IPS-18a (cell line): Measurements from ENCODE around the gene SLC25A20.
A peak's percentile ranks its signal among the peaks of the same experiment; 100 is the strongest.
"Not testable (repeated sequence)": the region's sequence is repeated elsewhere in the genome, so short reads cannot be mapped to it uniquely, and the experiment has no call there.

Experiments
- H3K27ac ChIP-seq: one replicate; pipeline ENCODE4 v1.5.1; 2013; ENCODE audit warnings: low read length
- H3K27me3 ChIP-seq: one replicate; pipeline ENCODE4 v1.6.1; 2013; ENCODE audit warnings: mild to moderate bottlenecking, low read length; ENCODE audit not compliant: control insufficient read depth, insufficient read depth
- H3K36me3 ChIP-seq: one replicate; pipeline ENCODE4 v1.6.1; 2013; ENCODE audit warnings: low read depth, low read length; ENCODE audit not compliant: control insufficient read depth
- H3K4me1 ChIP-seq: one replicate; pipeline ENCODE4 v1.6.1; 2013; ENCODE audit warnings: low read depth, low read length; ENCODE audit not compliant: control insufficient read depth
- H3K4me3 ChIP-seq: one replicate; pipeline ENCODE4 v1.5.1; 2013; ENCODE audit warnings: low read length
- H3K9ac ChIP-seq: one replicate; pipeline ENCODE4 v1.6.1; 2013; ENCODE audit warnings: mild to moderate bottlenecking, low read length, moderate library complexity
- H3K9me3 ChIP-seq: one replicate; pipeline ENCODE4 v1.6.1; 2013; ENCODE audit warnings: low read depth, low read length; ENCODE audit not compliant: control insufficient read depth

SLC25A20 gene

GRCh38 chr3:48927928-48928327, 29.2 kb upstream of the SLC25A20 start:
- Histone ChIP-seq H3K36me3 (peaks cover 36% of the 10 kb centered on the region), H3K27ac (no peak overlapping the region), H3K9ac (no peak overlapping the region), H3K4me3 (no peak overlapping the region), H3K4me1 (no peaks in the 10 kb centered on the region), H3K9me3 (no peaks in the 10 kb centered on the region), H3K27me3 (no peaks in the 10 kb centered on the region)

GRCh38 chr3:48926425-48927392, 28.0 kb upstream of the SLC25A20 start:
- Histone ChIP-seq H3K9me3 (no peaks in the 10 kb centered on the region), H3K27ac (no peak overlapping the region), H3K36me3 (peaks cover 37% of the 10 kb centered on the region), H3K9ac (no peak overlapping the region), H3K27me3 (no peaks in the 10 kb centered on the region), H3K4me3 (no peak overlapping the region), H3K4me1 (no peaks in the 10 kb centered on the region)

- Histone ChIP-seq H3K9ac (peak overlapping the region; percentile 82), H3K36me3 (peaks cover 3% of the 10 kb centered on the region), H3K9me3 (no peaks in the 10 kb centered on the region), H3K27me3 (no peaks in the 10 kb centered on the region), H3K27ac (no peak overlapping the region), H3K4me1 (no peaks in the 10 kb centered on the region), H3K4me3 (peak overlapping the region; percentile 85)
Measured at GRCh38 chr3:48919215-48920138, 20.8 kb upstream of the SLC25A20 start.

- peak within 1 kb of the TSS; percentile 37 for H3K27ac ChIP-seq
- H3K36me3 ChIP-seq: peaks cover 3% of the 10 kb centered on the region
- H3K27me3 ChIP-seq: no peaks in the 10 kb centered on the region
- H3K9ac ChIP-seq: peak within 1 kb of the TSS; percentile 82
- peak within 1 kb of the TSS; percentile 85 for H3K4me3 ChIP-seq
- H3K4me1 ChIP-seq: no peaks in the 10 kb centered on the region
- H3K9me3 ChIP-seq: no peaks in the 10 kb centered on the region
Measured at GRCh38 chr3:48918388-48919214, 19.9 kb upstream of the SLC25A20 start, which contains the start of gene ARIH2. ARIH2 (plus strand) TSS chr3:48918842; CDS start chr3:48927559, 8,717 bp downstream.

GRCh38 chr3:48915296-48915695, 16.6 kb upstream of the SLC25A20 start:
- H3K27ac ChIP-seq: no peak overlapping the region
- no peaks in the 10 kb centered on the region for H3K4me1 ChIP-seq
- H3K9ac ChIP-seq: no peak overlapping the region
- no peaks in the 10 kb centered on the region for H3K9me3 ChIP-seq
- no peak overlapping the region for H3K4me3 ChIP-seq
- no peaks in the 10 kb centered on the region for H3K27me3 ChIP-seq
- no peaks in the 10 kb centered on the region for H3K36me3 ChIP-seq

- not testable (repeated sequence) for H3K27ac ChIP-seq, H3K27me3 ChIP-seq, H3K36me3 ChIP-seq, H3K9ac ChIP-seq, H3K9me3 ChIP-seq, H3K4me1 ChIP-seq, H3K4me3 ChIP-seq
Measured at GRCh38 chr3:48907026-48907425, 8.3 kb upstream of the SLC25A20 start.

GRCh38 chr3:48899273-48899672, 591 bp upstream of the SLC25A20 start:
- Histone ChIP-seq H3K9ac (no peak overlapping the region), H3K4me3 (peak overlapping the region; percentile 86), H3K27ac (no peak overlapping the region), H3K4me1 (peaks cover 10% of the 10 kb centered on the region), H3K27me3 (peaks cover 10% of the 10 kb centered on the region), H3K9me3 (no peaks in the 10 kb centered on the region), H3K36me3 (no peaks in the 10 kb centered on the region)

- Histone ChIP-seq H3K9me3 (no peaks in the 10 kb centered on the region), H3K27ac (no peak overlapping the region), H3K4me1 (peaks cover 10% of the 10 kb centered on the region), H3K4me3 (peak overlapping the region; percentile 86), H3K27me3 (peaks cover 10% of the 10 kb centered on the region), H3K36me3 (no peaks in the 10 kb centered on the region), H3K9ac (no peak overlapping the region)
Measured at GRCh38 chr3:48897460-48898376, 964 bp downstream of the SLC25A20 start.

- no peak overlapping the region for H3K9ac ChIP-seq
Measured at GRCh38 chr3:48896936-48897335, 1.7 kb downstream of the SLC25A20 start.

GRCh38 chr3:48894516-48894915, 4.2 kb downstream of the SLC25A20 start:
- H3K9ac ChIP-seq: no peak overlapping the region
- peaks cover 10% of the 10 kb centered on the region for H3K4me1 ChIP-seq
- H3K27me3 ChIP-seq: peaks cover 10% of the 10 kb centered on the region
- no peaks in the 10 kb centered on the region for H3K36me3 ChIP-seq
- H3K4me3 ChIP-seq: no peak overlapping the region
- H3K27ac ChIP-seq: no peak overlapping the region
- no peaks in the 10 kb centered on the region for H3K9me3 ChIP-seq

More at GRCh38 chr3:48896936-48897335, 1.7 kb downstream of the SLC25A20 start:
- no peaks in the 10 kb centered on the region for H3K9me3 ChIP-seq
- no peaks in the 10 kb centered on the region for H3K36me3 ChIP-seq
- peaks cover 10% of the 10 kb centered on the region for H3K27me3 ChIP-seq
- no peak overlapping the region for H3K27ac ChIP-seq
- peaks cover 10% of the 10 kb centered on the region for H3K4me1 ChIP-seq
- no peak overlapping the region for H3K4me3 ChIP-seq
